HepG2 (cell line): ENCODE results near the gene GRAP. TPM values are rescaled to one million over a fixed set of nuclear protein-coding genes. Genes with fewer than 3 reads are reported as not detected.

Experiments used
- FOXP1 ChIP-seq, 2 experiments: fragments of 450-650 bp in 1 of 2; IDR thresholded peaks; 2 replicates each; pipeline ENCODE4 v1.6.1; 2017 to 2018; ENCODE audit warnings: antibody characterized with exemption in 1 of 2
- GLI4 ChIP-seq: sonication (generic); formaldehyde crosslinking; IDR thresholded peaks from 2 replicates; pipeline ENCODE4 v1.5.1; 2020; ENCODE audit warnings: missing genetic modification reagents, mild to moderate bottlenecking, moderate library complexity, borderline replicate concordance
- HDAC2 ChIP-seq: sonication (generic); formaldehyde crosslinking; IDR thresholded peaks from 2 replicates; pipeline ENCODE4 v1.4.0; 2020; ENCODE audit warnings: missing genetic modification reagents
- HNF4A ChIP-seq: sonication (generic); formaldehyde crosslinking; IDR thresholded peaks from 2 replicates; pipeline ENCODE4 v1.4.0; 2020; ENCODE audit warnings: missing genetic modification reagents
- NR2F6 ChIP-seq, 2 experiments: IDR thresholded peaks; 2 replicates each; pipeline ENCODE4 v1.6.1; 2016; ENCODE audit warnings: antibody characterized with exemption in 1 of 2, mild to moderate bottlenecking in 1 of 2
- PPARG ChIP-seq: conservative IDR thresholded peaks from 2 replicates; pipeline ENCODE4 v1.6.1; 2016; ENCODE audit warnings: missing biosample characterization, missing genetic modification reagents
- RBFOX2 ChIP-seq: fragments of 200-400 bp; formaldehyde crosslinking; IDR thresholded peaks from 2 replicates; pipeline ENCODE4 v1.6.1; 2017; ENCODE audit warnings: low read depth, mild to moderate bottlenecking, low read length
- SOX13 ChIP-seq, 3 experiments: fragments of 450-650 bp in 1 of 3; sonication (generic) in 1 of 3; formaldehyde crosslinking in 1 of 3; IDR thresholded peaks in 2 of 3; conservative IDR thresholded peaks in 1 of 3; 2 replicates each; pipeline versions ENCODE4 v1.5.0 to v1.6.1; 2016 to 2020; ENCODE audit warnings: antibody characterized with exemption in 1 of 3, mild to moderate bottlenecking in 1 of 3, missing compliant biosample characterization in 1 of 3, missing genetic modification reagents in 1 of 3, moderate library complexity in 1 of 3
- ZBTB1 ChIP-seq: sonication (generic); formaldehyde crosslinking; IDR thresholded peaks from 2 replicates; pipeline ENCODE4 v1.4.0; 2020; ENCODE audit warnings: missing genetic modification reagents, borderline replicate concordance
- ZFP1 ChIP-seq: IDR thresholded peaks from 2 replicates; pipeline ENCODE4 v1.6.1; 2016
- ZKSCAN1 ChIP-seq: fragments of 150-350 bp; IDR thresholded peaks from 2 replicates; pipeline ENCODE4 v1.6.1; 2014; ENCODE audit warnings: low read length
- ZNF24 ChIP-seq: fragments of 450-650 bp; IDR thresholded peaks from 2 replicates; pipeline ENCODE4 v1.6.1; 2017; ENCODE audit warnings: antibody characterized with exemption, mild to moderate bottlenecking
- ZNF629 ChIP-seq: sonication (generic); formaldehyde crosslinking; conservative IDR thresholded peaks from 2 replicates; pipeline ENCODE4 v1.5.0; 2020; ENCODE audit warnings: missing genetic modification reagents
- ZNF75D ChIP-seq: sonication (generic); formaldehyde crosslinking; IDR thresholded peaks from 2 replicates; pipeline ENCODE4 v1.8.1; 2023; ENCODE audit warnings: missing genetic modification reagents, mild to moderate bottlenecking, borderline replicate concordance
- polyA plus RNA-seq, 8 experiments: library from polyadenylated mRNA; depleted of rRNA in 3 of 8; stranded (reverse) in 7 of 8; unstranded in 1 of 8; fragments of >200 nt; fragmentation: Illumina TruSeq in 4 of 8; extraction: Trizol in 4 of 8; gene quantifications; 2 replicates each; pipeline versions ENCODE4 v1.2.1 to v1.2.3, GENCODE V29; 2011 to 2016; ENCODE audit warnings: low read depth in 4 of 8, missing spikeins in 1 of 8, mixed read lengths in 1 of 8; ENCODE audit not compliant: insufficient read depth in 1 of 8
- total RNA-seq, 5 experiments: library from RNA; depleted of rRNA; stranded (reverse); fragments of >200 nt; fragmentation: Illumina TruSeq; extraction: Trizol; gene quantifications; 2 replicates each; pipeline ENCODE4 v1.2.3, GENCODE V29; 2016; ENCODE audit warnings: low read depth in 1 of 5
- TF ChIP-seq, protein P1 (sequence below): IDR thresholded peaks from 2 replicates; pipeline ENCODE4 v1.6.1; 2016; ENCODE audit warnings: missing genetic modification reagents, missing compliant biosample characterization
- TF ChIP-seq, protein P2 (sequence below), 2 experiments: fragments of 450-650 bp in 1 of 2; sonication (generic) in 1 of 2; formaldehyde crosslinking; IDR thresholded peaks; 2 replicates each; pipeline versions ENCODE4 v1.5.0 to v1.8.0; 2020 to 2022; ENCODE audit warnings: mild to moderate bottlenecking in 1 of 2, missing genetic modification reagents in 1 of 2
- TF ChIP-seq, protein P3 (sequence below): IDR thresholded peaks from 2 replicates; pipeline ENCODE4 v1.6.1; 2016; ENCODE audit warnings: mild to moderate bottlenecking
- TF ChIP-seq, protein P4 (sequence below): sonication (generic); formaldehyde crosslinking; IDR thresholded peaks from 2 replicates; pipeline ENCODE4 v1.5.1; 2020; ENCODE audit warnings: mild to moderate bottlenecking, missing genetic modification reagents, borderline replicate concordance

The GRAP gene
- total and polyA plus RNA-seq, 2 of the 13 experiments (the other 11 are each of a cell fraction or from before 2014, with no cell fraction given) = 0.77 to 1.7 TPM

DNA sequence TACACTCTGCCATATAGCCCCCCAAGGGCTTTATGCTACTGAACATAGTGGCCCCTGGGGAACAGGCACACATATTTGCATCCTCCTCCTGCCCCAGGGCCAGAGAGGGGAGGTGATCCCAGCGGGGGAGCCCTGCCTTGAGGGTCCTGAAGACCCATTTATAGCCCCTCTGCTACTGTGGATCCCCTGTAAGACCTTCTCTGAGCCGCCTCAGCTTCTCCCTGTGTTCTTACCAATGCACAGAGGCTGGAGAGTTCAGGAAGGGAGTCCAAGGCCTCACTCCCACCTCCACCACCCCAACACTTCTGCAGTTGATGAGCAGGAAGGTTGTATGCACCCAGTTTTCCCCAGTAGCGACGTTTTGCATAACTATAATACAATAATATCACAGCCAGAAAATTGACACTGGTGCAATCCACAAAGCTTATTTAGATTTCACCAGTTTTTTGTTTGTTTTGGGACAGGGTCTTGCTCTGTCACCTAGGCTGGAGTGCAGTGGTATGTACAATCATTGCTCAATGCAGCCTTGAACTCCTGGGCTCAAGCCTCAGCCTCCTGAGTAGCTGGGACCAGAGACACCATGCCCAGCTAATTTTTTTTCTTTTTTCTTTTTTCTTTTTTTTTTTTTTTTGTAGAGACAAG, 40.8 kb downstream of the GRAP start (continued):
- TF ChIP-seq, protein P1, sequence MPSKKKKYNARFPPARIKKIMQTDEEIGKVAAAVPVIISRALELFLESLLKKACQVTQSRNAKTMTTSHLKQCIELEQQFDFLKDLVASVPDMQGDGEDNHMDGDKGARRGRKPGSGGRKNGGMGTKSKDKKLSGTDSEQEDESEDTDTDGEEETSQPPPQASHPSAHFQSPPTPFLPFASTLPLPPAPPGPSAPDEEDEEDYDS (CRISPR knock-in tag) = peak; percentile 27; the same call in 1 of the 2 replicates
- no peak for TF ChIP-seq RBFOX2
- no peak for TF ChIP-seq ZKSCAN1
- peak; percentile 66; the same call in 1 of the 2 replicates for TF ChIP-seq SOX13 (IDR thresholded peaks at IDR 0.05)
- peak in 1 of 2 experiments; percentile 89; a peak in 2 of 4 replicates for TF ChIP-seq SOX13 (CRISPR knock-in tag; conservative IDR thresholded peaks at IDR 0.05 in 1 of 2, IDR thresholded peaks at IDR 0.05 in 1 of 2)
- TF ChIP-seq, protein P2, sequence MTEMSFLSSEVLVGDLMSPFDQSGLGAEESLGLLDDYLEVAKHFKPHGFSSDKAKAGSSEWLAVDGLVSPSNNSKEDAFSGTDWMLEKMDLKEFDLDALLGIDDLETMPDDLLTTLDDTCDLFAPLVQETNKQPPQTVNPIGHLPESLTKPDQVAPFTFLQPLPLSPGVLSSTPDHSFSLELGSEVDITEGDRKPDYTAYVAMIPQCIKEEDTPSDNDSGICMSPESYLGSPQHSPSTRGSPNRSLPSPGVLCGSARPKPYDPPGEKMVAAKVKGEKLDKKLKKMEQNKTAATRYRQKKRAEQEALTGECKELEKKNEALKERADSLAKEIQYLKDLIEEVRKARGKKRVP (CRISPR knock-in tag; IDR thresholded peaks at IDR 0.05) = peak; percentile 34 to 84; a peak in 2 of 4 replicates
- TF ChIP-seq GLI4 (CRISPR knock-in tag) = no peak
- peak; percentile 79 for TF ChIP-seq PPARG (CRISPR knock-in tag)
- TF ChIP-seq FOXP1 (IDR thresholded peaks at IDR 0.05) = 0 out of 2 replicates have a peak, but pooled peaks have one; percentile 13
- TF ChIP-seq FOXP1 (CRISPR knock-in tag; IDR thresholded peaks at IDR 0.05) = peak; percentile 79
- peak; percentile 80 for TF ChIP-seq HDAC2 (CRISPR knock-in tag)
- TF ChIP-seq, protein P3, sequence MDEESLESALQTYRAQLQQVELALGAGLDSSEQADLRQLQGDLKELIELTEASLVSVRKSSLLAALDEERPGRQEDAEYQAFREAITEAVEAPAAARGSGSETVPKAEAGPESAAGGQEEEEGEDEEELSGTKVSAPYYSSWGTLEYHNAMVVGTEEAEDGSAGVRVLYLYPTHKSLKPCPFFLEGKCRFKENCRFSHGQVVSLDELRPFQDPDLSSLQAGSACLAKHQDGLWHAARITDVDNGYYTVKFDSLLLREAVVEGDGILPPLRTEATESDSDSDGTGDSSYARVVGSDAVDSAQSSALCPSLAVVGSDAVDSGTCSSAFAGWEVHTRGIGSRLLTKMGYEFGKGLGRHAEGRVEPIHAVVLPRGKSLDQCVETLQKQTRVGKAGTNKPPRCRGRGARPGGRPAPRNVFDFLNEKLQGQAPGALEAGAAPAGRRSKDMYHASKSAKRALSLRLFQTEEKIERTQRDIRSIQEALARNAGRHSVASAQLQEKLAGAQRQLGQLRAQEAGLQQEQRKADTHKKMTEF (CRISPR knock-in tag) = peak; percentile 85
- TF ChIP-seq, protein P4, sequence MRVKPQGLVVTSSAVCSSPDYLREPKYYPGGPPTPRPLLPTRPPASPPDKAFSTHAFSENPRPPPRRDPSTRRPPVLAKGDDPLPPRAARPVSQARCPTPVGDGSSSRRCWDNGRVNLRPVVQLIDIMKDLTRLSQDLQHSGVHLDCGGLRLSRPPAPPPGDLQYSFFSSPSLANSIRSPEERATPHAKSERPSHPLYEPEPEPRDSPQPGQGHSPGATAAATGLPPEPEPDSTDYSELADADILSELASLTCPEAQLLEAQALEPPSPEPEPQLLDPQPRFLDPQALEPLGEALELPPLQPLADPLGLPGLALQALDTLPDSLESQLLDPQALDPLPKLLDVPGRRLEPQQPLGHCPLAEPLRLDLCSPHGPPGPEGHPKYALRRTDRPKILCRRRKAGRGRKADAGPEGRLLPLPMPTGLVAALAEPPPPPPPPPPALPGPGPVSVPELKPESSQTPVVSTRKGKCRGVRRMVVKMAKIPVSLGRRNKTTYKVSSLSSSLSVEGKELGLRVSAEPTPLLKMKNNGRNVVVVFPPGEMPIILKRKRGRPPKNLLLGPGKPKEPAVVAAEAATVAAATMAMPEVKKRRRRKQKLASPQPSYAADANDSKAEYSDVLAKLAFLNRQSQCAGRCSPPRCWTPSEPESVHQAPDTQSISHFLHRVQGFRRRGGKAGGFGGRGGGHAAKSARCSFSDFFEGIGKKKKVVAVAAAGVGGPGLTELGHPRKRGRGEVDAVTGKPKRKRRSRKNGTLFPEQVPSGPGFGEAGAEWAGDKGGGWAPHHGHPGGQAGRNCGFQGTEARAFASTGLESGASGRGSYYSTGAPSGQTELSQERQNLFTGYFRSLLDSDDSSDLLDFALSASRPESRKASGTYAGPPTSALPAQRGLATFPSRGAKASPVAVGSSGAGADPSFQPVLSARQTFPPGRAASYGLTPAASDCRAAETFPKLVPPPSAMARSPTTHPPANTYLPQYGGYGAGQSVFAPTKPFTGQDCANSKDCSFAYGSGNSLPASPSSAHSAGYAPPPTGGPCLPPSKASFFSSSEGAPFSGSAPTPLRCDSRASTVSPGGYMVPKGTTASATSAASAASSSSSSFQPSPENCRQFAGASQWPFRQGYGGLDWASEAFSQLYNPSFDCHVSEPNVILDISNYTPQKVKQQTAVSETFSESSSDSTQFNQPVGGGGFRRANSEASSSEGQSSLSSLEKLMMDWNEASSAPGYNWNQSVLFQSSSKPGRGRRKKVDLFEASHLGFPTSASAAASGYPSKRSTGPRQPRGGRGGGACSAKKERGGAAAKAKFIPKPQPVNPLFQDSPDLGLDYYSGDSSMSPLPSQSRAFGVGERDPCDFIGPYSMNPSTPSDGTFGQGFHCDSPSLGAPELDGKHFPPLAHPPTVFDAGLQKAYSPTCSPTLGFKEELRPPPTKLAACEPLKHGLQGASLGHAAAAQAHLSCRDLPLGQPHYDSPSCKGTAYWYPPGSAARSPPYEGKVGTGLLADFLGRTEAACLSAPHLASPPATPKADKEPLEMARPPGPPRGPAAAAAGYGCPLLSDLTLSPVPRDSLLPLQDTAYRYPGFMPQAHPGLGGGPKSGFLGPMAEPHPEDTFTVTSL (CRISPR knock-in tag) = peak; percentile 82; the same call in 1 of the 2 replicates
- peak; percentile 47; the same call in 1 of the 2 replicates for TF ChIP-seq ZFP1 (CRISPR knock-in tag)
- TF ChIP-seq ZNF629 (CRISPR knock-in tag) = peak; percentile 45; the same call in 1 of the 2 replicates
- no peak for TF ChIP-seq ZNF75D (CRISPR knock-in tag)
- peak; percentile 92 for TF ChIP-seq HNF4A (CRISPR knock-in tag)
- no peak for TF ChIP-seq ZBTB1 (CRISPR knock-in tag)
- TF ChIP-seq NR2F6 (IDR thresholded peaks at IDR 0.05) = peak; percentile 85
- TF ChIP-seq NR2F6 (CRISPR knock-in tag; IDR thresholded peaks at IDR 0.05) = peak; percentile 92
- no peak for TF ChIP-seq ZNF24
